Adrenal gland (tissue), 12 donors: ENCODE measurements around the gene NIPAL3. TPM values are rescaled to one million over a fixed set of nuclear protein-coding genes. Genes with fewer than 3 reads are reported as not detected.

Experiments used
- DNase-seq, 7 donors: peaks; one replicate each; pipeline ENCODE4 v3.0.0-alpha.2; 2019 to 2020
- H3K27ac ChIP-seq, 5 donors: fragments of 200-600 bp; sonication (generic) in 4 of 5; 1 replicate in 3 of 5; 2 replicates in 2 of 5; pipeline versions ENCODE4 v1.5.1 to v1.8.0; 2016 to 2020; ENCODE audit warnings: mild to moderate bottlenecking in 1 of 5
- H3K27me3 ChIP-seq: fragments of 200-600 bp; 2 replicates; pipeline ENCODE4 v1.8.0; 2021
- H3K36me3 ChIP-seq, 2 donors: fragments of 200-600 bp; replicated peaks in 1 of 2; 1 replicate in 1 of 2; 2 replicates in 1 of 2; pipeline versions ENCODE4 v1.5.1 to v1.8.0; 2018 to 2022
- H3K4me1 ChIP-seq, 2 donors: fragments of 200-600 bp; replicated peaks in 1 of 2; 1 replicate in 1 of 2; 2 replicates in 1 of 2; pipeline versions ENCODE4 v1.5.1 to v1.8.0; 2018 to 2021
- H3K4me3 ChIP-seq, 4 donors: fragments of 200-600 bp; sonication (generic) in 3 of 4; one replicate each; pipeline ENCODE4 v1.5.1; 2016 to 2018
- H3K9me3 ChIP-seq, 3 donors: fragments of 200-600 bp; sonication (generic) in 1 of 3; replicated peaks in 1 of 3; 1 replicate in 2 of 3; 2 replicates in 1 of 3; pipeline versions ENCODE4 v1.5.1 to v1.8.0; 2016 to 2021
- CTCF ChIP-seq, 6 experiments: fragments of 450-650 bp in 4 of 6; fragments of 200-600 bp in 2 of 6; sonication (generic) in 1 of 6; IDR thresholded peaks; 1 replicate in 5 of 6; 2 replicates in 1 of 6; pipeline versions ENCODE4 v1.5.1 to v1.8.0; 2016 to 2021; ENCODE audit warnings: antibody characterized with exemption in 6 of 6, mild to moderate bottlenecking in 2 of 6, moderate library complexity in 1 of 6
- POLR2A ChIP-seq, 2 donors: fragments of 450-650 bp; IDR thresholded peaks; one replicate each; pipeline ENCODE4 v1.6.1; 2017; ENCODE audit warnings: antibody characterized with exemption in 2 of 2, mild to moderate bottlenecking in 2 of 2, moderate library complexity in 1 of 2
- WGBS, 4 donors: extraction: QIAGEN DNeasy Blood & Tissue Kit in 2 of 4; methylation state at CpG; one replicate each; pipeline versions ENCODE4 v1.1.5 to v1.1.7; 2013 to 2017; 5-methylcytosine and 5-hydroxymethylcytosine counted together
- intact Hi-C, 2 donors: fragments of 100-400 bp; cut with DNase I; formaldehyde crosslinking; loops; one replicate each; pipeline versions ENCODE4 v1.14.1 to v1.15.0; 2022 to 2023
- polyA plus RNA-seq, 3 donors: library from polyadenylated mRNA; stranded (reverse); fragments of 200-250 nt in 2 of 3; fragments of 350-450 nt in 1 of 3; fragmentation: Illumina TruSeq in 1 of 3; extraction: RNeasy Lipid Tissue Mini Kit (QIAGEN cat#74804) in 1 of 3; gene quantifications; one replicate each; pipeline ENCODE4 v1.2.3, GENCODE V29; 2013 to 2014
- total RNA-seq, 9 donors: library from RNA; depleted of rRNA in 4 of 9; stranded (reverse); fragments of >200 nt in 4 of 9; fragments of 120-200 nt in 1 of 9; fragmentation: NEBNext Ultra II Directional in 1 of 9; extraction: Animal tissue kit (Norgen Biotek cat#: 25700) in 1 of 9; gene quantifications; one replicate each; pipeline versions ENCODE4 v1.1.0 to v1.2.4, GENCODE V29; 2013 to 2023
- donor health status: healthy with polysubstance abuse.
- donor health status: Bipolar disorder and iron deficiency.
- donor health status: DM: yes; HTN: yes; CAD: no.
- donor health status: DM: no; HTN: no; CAD: no.
- donor health status: DM: no; HTN: no; CAD: no.
- donor health status: DM: yes; HTN: yes; CAD: no.

Gene NIPAL3
- total and polyA plus RNA-seq, 12 donors, result 5.6 to 88.4 (median 28.0) TPM

GRCh38 chr1:24477309-24477708 lies 61.7 kb downstream of the NIPAL3 start:
- no peak for DNase-seq
- no peaks in the 10 kb centered on the region for H3K4me1 ChIP-seq
- intact Hi-C loops, result no loop called here
- H3K27me3 ChIP-seq, result no peaks in the 10 kb centered on the region
- H3K4me3 ChIP-seq, result no peak overlapping the region
- TF ChIP-seq CTCF (IDR thresholded peaks at IDR 0.05), result no peak
- no peak for TF ChIP-seq POLR2A (IDR thresholded peaks at IDR 0.05)
- no peak overlapping the region for H3K27ac ChIP-seq
- H3K9me3 ChIP-seq, result no peaks in the 10 kb centered on the region
- 84 to 90% (median 87%) methylated on average over 4 of the region's 4 CpGs for WGBS, 4 donors
- no peaks in the 10 kb centered on the region for H3K36me3 ChIP-seq

GRCh38 chr1:24481101-24481500 lies 65.5 kb downstream of the NIPAL3 start:
- TF ChIP-seq CTCF (IDR thresholded peaks at IDR 0.05) (no peak), POLR2A (IDR thresholded peaks at IDR 0.05) (no peak)
- DNase-seq, result peak in 3 of 7 donors; percentile 13 to 55 (median 15)
- Histone ChIP-seq H3K27ac (no peak overlapping the region), H3K36me3 (no peaks in the 10 kb centered on the region), H3K4me1 (no peaks in the 10 kb centered on the region), H3K27me3 (no peaks in the 10 kb centered on the region), H3K9me3 (no peaks in the 10 kb centered on the region), H3K4me3 (no peak overlapping the region)
- WGBS, 4 donors, result 55 to 69% (median 63%) methylated on average over 2 of the region's 2 CpGs
- intact Hi-C loops, result no loop called here

GRCh38 chr1:24481843-24482610 lies 66.4 kb downstream of the NIPAL3 start:
- Histone ChIP-seq H3K4me3 (no peak overlapping the region), H3K27ac (no peak overlapping the region), H3K4me1 (no peaks in the 10 kb centered on the region), H3K9me3 (no peaks in the 10 kb centered on the region), H3K27me3 (no peaks in the 10 kb centered on the region), H3K36me3 (no peaks in the 10 kb centered on the region)
- no peak for TF ChIP-seq POLR2A (IDR thresholded peaks at IDR 0.05)
- TF ChIP-seq CTCF (IDR thresholded peaks at IDR 0.05), result no peak
- WGBS, 4 donors, result 85 to 91% (median 88%) methylated on average over 16 of the region's 16 CpGs
- no peak for DNase-seq
- intact Hi-C loops, result no loop called here

- no peak for TF ChIP-seq POLR2A (IDR thresholded peaks at IDR 0.05)
- no peaks in the 10 kb centered on the region for H3K4me1 ChIP-seq
- no peaks in the 10 kb centered on the region for H3K27me3 ChIP-seq
- 82 to 90% (median 87%) methylated on average over 5 of the region's 5 CpGs for WGBS, 4 donors
- intact Hi-C loops, result no loop called here
- H3K27ac ChIP-seq, result no peak overlapping the region
- H3K9me3 ChIP-seq, result no peaks in the 10 kb centered on the region
- no peaks in the 10 kb centered on the region for H3K36me3 ChIP-seq
- H3K4me3 ChIP-seq, result no peak overlapping the region
- no peak for DNase-seq
These were observed 67.8 kb downstream of the NIPAL3 start for GRCh38 chr1:24483441-24483840.

- 72 to 87% (median 76%) methylated on average over 4 of the region's 4 CpGs for WGBS, 4 donors
- no peaks in the 10 kb centered on the region for H3K9me3 ChIP-seq
- H3K27ac ChIP-seq, result no peak overlapping the region
- H3K36me3 ChIP-seq, result no peaks in the 10 kb centered on the region
- TF ChIP-seq POLR2A (IDR thresholded peaks at IDR 0.05) (no peak), CTCF (IDR thresholded peaks at IDR 0.05) (no peak)
- H3K4me1 ChIP-seq, result no peaks in the 10 kb centered on the region
- H3K27me3 ChIP-seq, result no peaks in the 10 kb centered on the region
- intact Hi-C loops, result no loop called here
- no peak overlapping the region for H3K4me3 ChIP-seq
- no peak for DNase-seq
These were observed 68.6 kb downstream of the NIPAL3 start for GRCh38 chr1:24484199-24484598.
